Calu3 (cell line): ENCODE measurements around the gene EMILIN3. TPM values are rescaled to one million over a fixed set of nuclear protein-coding genes. Genes with fewer than 3 reads are reported as not detected.

ENCODE experiments used
- BruUV-seq: library from RNA; stranded (reverse); fragments of 400-500 nt; replicated peaks from 2 replicates; lab custom pipeline; 2021; lab: Mats Ljungman, UMichigan
- CTCF ChIA-PET: fragments of 300-600 bp; sonication (Branson Sonifier 250); formaldehyde crosslinking; loops from one replicate; lab custom pipeline; 2022; ENCODE audit warnings: antibody characterized with exemption; lab: Charles Lee
- DNase-seq: peaks from one replicate; pipeline ENCODE4 v3.0.0; 2022
- H3K27ac Mint-ChIP-seq: one replicate; pipeline ENCODE4 v1.8.0; 2022; ENCODE audit warnings: mixed read lengths; ENCODE audit not compliant: unreplicated experiment
- H3K27me3 Mint-ChIP-seq: one replicate; pipeline ENCODE4 v1.8.0; 2022; ENCODE audit warnings: mixed read lengths; ENCODE audit not compliant: unreplicated experiment
- H3K36me3 Mint-ChIP-seq: one replicate; pipeline ENCODE4 v1.8.0; 2022; ENCODE audit warnings: mild to moderate bottlenecking, moderate library complexity, mixed read lengths; ENCODE audit not compliant: insufficient read depth, unreplicated experiment
- H3K4me1 Mint-ChIP-seq: one replicate; pipeline ENCODE4 v1.8.0; 2022; ENCODE audit warnings: mild to moderate bottlenecking, low read depth, mixed read lengths; ENCODE audit not compliant: unreplicated experiment
- H3K4me3 Mint-ChIP-seq: one replicate; pipeline ENCODE4 v1.8.0; 2022; ENCODE audit warnings: mild to moderate bottlenecking, low read depth, moderate library complexity, mixed read lengths; ENCODE audit not compliant: unreplicated experiment
- H3K9me3 Mint-ChIP-seq: one replicate; pipeline ENCODE4 v1.8.0; 2022; ENCODE audit warnings: low read depth, mixed read lengths; ENCODE audit not compliant: unreplicated experiment
- CTCF ChIP-seq: fragments of 200-600 bp; IDR thresholded peaks from one replicate; pipeline ENCODE4 v1.8.0; 2022; ENCODE audit warnings: antibody characterized with exemption; ENCODE audit not compliant: unreplicated experiment
- intact Hi-C: fragments of 100-400 bp; cut with micrococcal nuclease; formaldehyde crosslinking; loops from one replicate; pipeline ENCODE4 v1.10.0; 2022; ENCODE audit not compliant: unreplicated experiment
- total RNA-seq: library from RNA; stranded (reverse); gene quantifications from 2 replicates; pipeline ENCODE4 v1.2.3, GENCODE V29; 2022

Gene EMILIN3
- total RNA-seq, 1 experiment from 2014 or later, result not detected

- peaks cover 20% of the 10 kb centered on the region for H3K27me3 Mint-ChIP-seq
- H3K9me3 Mint-ChIP-seq, result no peaks in the 10 kb centered on the region
- intact Hi-C loops, result no loop called here
- no peak overlapping the region for H3K4me3 Mint-ChIP-seq
- no peaks in the 10 kb centered on the region for H3K4me1 Mint-ChIP-seq
- CTCF ChIA-PET, result no interaction called here
- BruUV-seq, result no TSS peak
- H3K27ac Mint-ChIP-seq, result no peak overlapping the region
- TF ChIP-seq CTCF, result no peak
- DNase-seq, result no peak
- H3K36me3 Mint-ChIP-seq, result peaks cover 4% of the 10 kb centered on the region
Measured at GRCh38 chr20:41359541-41360011, 7.0 kb downstream of the EMILIN3 start.

GRCh38 chr20:41358717-41359116 lies 7.9 kb downstream of the EMILIN3 start:
- CTCF ChIA-PET, result interaction anchor here (0.7 kb wide), 1 partner anchor 295 kb away, joined by 6 read pairs; no protein-coding TSS in a partner anchor
- intact Hi-C loops, result no loop called here
- H3K4me3 Mint-ChIP-seq, result no peak overlapping the region
- H3K27me3 Mint-ChIP-seq, result peaks cover 11% of the 10 kb centered on the region
- peaks cover 4% of the 10 kb centered on the region for H3K36me3 Mint-ChIP-seq
- TF ChIP-seq CTCF, result no peak
- no TSS peak for BruUV-seq
- no peak for DNase-seq
- no peaks in the 10 kb centered on the region for H3K9me3 Mint-ChIP-seq
- no peaks in the 10 kb centered on the region for H3K4me1 Mint-ChIP-seq
- no peak overlapping the region for H3K27ac Mint-ChIP-seq

- CTCF ChIA-PET, result interaction anchor here (0.7 kb wide), 1 partner anchor 295 kb away, joined by 6 read pairs; no protein-coding TSS in a partner anchor
- Mint-ChIP-seq H3K4me1 (no peaks in the 10 kb centered on the region), H3K27ac (no peak overlapping the region), H3K4me3 (no peak overlapping the region), H3K9me3 (no peaks in the 10 kb centered on the region), H3K27me3 (peaks cover 6% of the 10 kb centered on the region), H3K36me3 (peaks cover 4% of the 10 kb centered on the region)
- BruUV-seq, result no TSS peak
- no peak for DNase-seq
- intact Hi-C loops, result no loop called here
- TF ChIP-seq CTCF, result peak; percentile 5
Measured at GRCh38 chr20:41358230-41358629, 8.4 kb downstream of the EMILIN3 start.

- intact Hi-C loops, result no loop called here
- TF ChIP-seq CTCF, result no peak
- Mint-ChIP-seq H3K36me3 (peaks cover under 1% of the 10 kb centered on the region), H3K27ac (no peak overlapping the region), H3K27me3 (no peaks in the 10 kb centered on the region), H3K9me3 (no peaks in the 10 kb centered on the region), H3K4me3 (no peak overlapping the region), H3K4me1 (no peaks in the 10 kb centered on the region)
- CTCF ChIA-PET, result no interaction called here
- no peak for DNase-seq
- no TSS peak for BruUV-seq
Measured at GRCh38 chr20:41357424-41358163, 9.0 kb downstream of the EMILIN3 start.
